ENCODE results near the gene ACOX2. TPM values are rescaled to one million over a fixed set of nuclear protein-coding genes. Genes with fewer than 3 reads are reported as not detected.

ACOX2 gene
- total and polyA plus RNA-seq, 2 of the 13 experiments (the other 11 are each of a cell fraction or from before 2014, with no cell fraction given), result 42.6 to 98.5 TPM

GRCh38 chr3:58581328-58582091, 44.5 kb upstream of the ACOX2 start:
- no peak overlapping the region for H2AFZ ChIP-seq (ENCODE audit: low read length)
- 42% methylated on average over 11 of the region's 11 CpGs for WGBS (ENCODE audit: low lambda C conversion rate)
- H4K20me1 ChIP-seq (ENCODE audit: insufficient read depth, low read length), result no peaks in the 10 kb centered on the region
- H3K9ac ChIP-seq (ENCODE audit: insufficient read depth, low read depth, low read length), result no peak overlapping the region
- H3K4me2 ChIP-seq (ENCODE audit: low read depth, low read length), result no peak overlapping the region; the same call in 1 of the 2 replicates
- H3K27me3 ChIP-seq (ENCODE audit: control insufficient read depth in 1 of 2, insufficient read depth in 2 of 2, low read length in 2 of 2), result peaks cover 1 to 9% of the 10 kb centered on the region in 2 experiments; a peak in 3 of 5 replicates
- DNase-seq (ENCODE audit: low spot score) (no peak), ATAC-seq (no peak), FAIRE-seq (no peak)
- BruUV-seq (replicated peaks), result no TSS peak
- peaks cover 27% of the 10 kb centered on the region for H3K4me1 ChIP-seq (ENCODE audit: insufficient read depth, low read length)
- ChIA-PET POLR2A (no interaction called here), CTCF (ENCODE audit: low intra/inter-chr PET ratio, low total read pairs) (no interaction called here)
- intact Hi-C loops (cut with micrococcal nuclease; ENCODE audit: unreplicated experiment) (no loop called here), in situ Hi-C loops (cut with HindIII; ENCODE audit: extremely low pct_ligation_motif_present, low pct_unique_long_range_greater_than_20kb) (no loop called here)
- no peaks in the 10 kb centered on the region for H3K79me2 ChIP-seq (ENCODE audit: insufficient read depth, low read length)
- H3K36me3 ChIP-seq (replicated peaks in 1 of 2; ENCODE audit: control insufficient read depth in 1 of 2, insufficient read depth in 2 of 2, low read length in 2 of 2), result no peaks in the 10 kb centered on the region
- no peaks in the 10 kb centered on the region for H3K9me3 ChIP-seq (ENCODE audit: low read length)
- H3K27ac ChIP-seq (ENCODE audit: extremely low read length, insufficient read depth, low read length), result no peak overlapping the region
- H3K4me3 ChIP-seq (replicated peaks in 1 of 3; ENCODE audit: insufficient read depth in 1 of 3, low read depth in 2 of 3, low read length in 3 of 3), result no peak overlapping the region
- TF ChIP-seq ZNF773 (CRISPR knock-in tag; IDR thresholded peaks at IDR 0.05; ENCODE audit: borderline replicate concordance) (no peak), FLYWCH1 (CRISPR knock-in tag; IDR thresholded peaks at IDR 0.05) (no peak), ZBTB8A (CRISPR knock-in tag; IDR thresholded peaks at IDR 0.05; ENCODE audit: borderline replicate concordance, low read depth) (no peak), CTCF (CRISPR knock-in tag; IDR thresholded peaks at IDR 0.05) (no peak), RFX1 (IDR thresholded peaks at IDR 0.05) (no peak), ISL2 (CRISPR knock-in tag; IDR thresholded peaks at IDR 0.05) (no peak), NFE2 (CRISPR knock-in tag; IDR thresholded peaks at IDR 0.05) (no peak), ZNF256 (CRISPR knock-in tag; conservative IDR thresholded peaks at IDR 0.05) (no peak), HMG20B (CRISPR knock-in tag; conservative IDR thresholded peaks at IDR 0.05) (no peak), NFE2L2 (IDR thresholded peaks at IDR 0.05; ENCODE audit: low read length) (no peak), ZNF710 (CRISPR knock-in tag; IDR thresholded peaks at IDR 0.05; ENCODE audit: borderline replicate concordance) (no peak), ZNF572 (CRISPR knock-in tag; IDR thresholded peaks at IDR 0.05) (no peak), ZMAT3 (CRISPR knock-in tag; conservative IDR thresholded peaks at IDR 0.05) (no peak), MED13 (CRISPR knock-in tag; IDR thresholded peaks at IDR 0.05) (no peak)
- TF ChIP-seq, protein P1, sequence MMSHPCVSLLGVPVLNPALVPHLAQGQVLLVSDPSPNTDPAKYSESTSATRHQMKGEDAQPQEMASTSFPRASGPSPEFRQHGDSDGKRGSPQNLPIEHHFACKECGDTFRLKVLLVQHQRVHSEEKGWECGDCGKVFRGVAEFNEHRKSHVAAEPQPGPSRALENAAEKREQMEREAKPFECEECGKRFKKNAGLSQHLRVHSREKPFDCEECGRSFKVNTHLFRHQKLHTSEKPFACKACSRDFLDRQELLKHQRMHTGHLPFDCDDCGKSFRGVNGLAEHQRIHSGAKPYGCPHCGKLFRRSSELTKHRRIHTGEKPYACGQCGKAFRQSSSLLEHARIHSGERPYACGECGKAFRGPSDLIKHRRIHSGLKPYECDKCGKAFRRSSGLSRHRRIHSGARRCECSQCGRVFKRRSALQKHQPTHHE (CRISPR knock-in tag; IDR thresholded peaks at IDR 0.05; ENCODE audit: borderline replicate concordance), result no peak
- TF ChIP-seq, protein P2, sequence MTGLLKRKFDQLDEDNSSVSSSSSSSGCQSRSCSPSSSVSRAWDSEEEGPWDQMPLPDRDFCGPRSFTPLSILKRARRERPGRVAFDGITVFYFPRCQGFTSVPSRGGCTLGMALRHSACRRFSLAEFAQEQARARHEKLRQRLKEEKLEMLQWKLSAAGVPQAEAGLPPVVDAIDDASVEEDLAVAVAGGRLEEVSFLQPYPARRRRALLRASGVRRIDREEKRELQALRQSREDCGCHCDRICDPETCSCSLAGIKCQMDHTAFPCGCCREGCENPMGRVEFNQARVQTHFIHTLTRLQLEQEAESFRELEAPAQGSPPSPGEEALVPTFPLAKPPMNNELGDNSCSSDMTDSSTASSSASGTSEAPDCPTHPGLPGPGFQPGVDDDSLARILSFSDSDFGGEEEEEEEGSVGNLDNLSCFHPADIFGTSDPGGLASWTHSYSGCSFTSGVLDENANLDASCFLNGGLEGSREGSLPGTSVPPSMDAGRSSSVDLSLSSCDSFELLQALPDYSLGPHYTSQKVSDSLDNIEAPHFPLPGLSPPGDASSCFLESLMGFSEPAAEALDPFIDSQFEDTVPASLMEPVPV (CRISPR knock-in tag; IDR thresholded peaks at IDR 0.05), result no peak
- TF ChIP-seq, protein P3, sequence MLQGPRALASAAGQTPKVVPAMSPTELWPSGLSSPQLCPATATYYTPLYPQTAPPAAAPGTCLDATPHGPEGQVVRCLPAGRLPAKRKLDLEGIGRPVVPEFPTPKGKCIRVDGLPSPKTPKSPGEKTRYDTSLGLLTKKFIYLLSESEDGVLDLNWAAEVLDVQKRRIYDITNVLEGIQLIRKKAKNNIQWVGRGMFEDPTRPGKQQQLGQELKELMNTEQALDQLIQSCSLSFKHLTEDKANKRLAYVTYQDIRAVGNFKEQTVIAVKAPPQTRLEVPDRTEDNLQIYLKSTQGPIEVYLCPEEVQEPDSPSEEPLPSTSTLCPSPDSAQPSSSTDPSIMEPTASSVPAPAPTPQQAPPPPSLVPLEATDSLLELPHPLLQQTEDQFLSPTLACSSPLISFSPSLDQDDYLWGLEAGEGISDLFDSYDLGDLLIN (CRISPR knock-in tag; IDR thresholded peaks at IDR 0.05; ENCODE audit: borderline replicate concordance), result no peak
